NCI-H2196 treated with DMSO at 0.1 percent for 48 hours (cell line): Measurements from ENCODE around the gene C9orf50.

Experiments used
- DNase-seq: peaks from one replicate; lab custom pipeline; 2025; ENCODE audit not compliant: unreplicated experiment; lab: John Stamatoyannopoulos, UW

C9orf50 gene

GRCh38 chr9:129572052-129572425 lies 48.9 kb downstream of the C9orf50 start:
- no peak for DNase-seq

- DNase-seq: no peak
Measured at GRCh38 chr9:129571298-129572051, 49.4 kb downstream of the C9orf50 start.

- no peak for DNase-seq
Measured at GRCh38 chr9:129570450-129571297, 50.2 kb downstream of the C9orf50 start.

- DNase-seq: no peak
Measured at GRCh38 chr9:129569502-129570449, 51.1 kb downstream of the C9orf50 start.

- DNase-seq: no peak
Measured at GRCh38 chr9:129568560-129569501, 52.1 kb downstream of the C9orf50 start.

GRCh38 chr9:129567842-129568559 lies 52.9 kb downstream of the C9orf50 start:
- DNase-seq: no peak

GRCh38 chr9:129567329-129567728 lies 53.6 kb downstream of the C9orf50 start:
- no peak for DNase-seq

- DNase-seq: no peak
Measured at GRCh38 chr9:129566563-129567266, 54.2 kb downstream of the C9orf50 start.

- DNase-seq: no peak
Measured at GRCh38 chr9:129562917-129563316, 58.0 kb downstream of the C9orf50 start.

- DNase-seq: no peak
Measured at GRCh38 chr9:129562514-129562913, 58.4 kb downstream of the C9orf50 start.
